HG02798 (cell line): ENCODE measurements around the gene CLUH.

Experiments used
- ATAC-seq: cut with Tn5 transposase; IDR thresholded peaks from one replicate; pipeline ENCODE4 v1.9.1; 2021; ENCODE audit warnings: mild to moderate bottlenecking; ENCODE audit not compliant: unreplicated experiment, poor library complexity

The CLUH gene

DNA sequence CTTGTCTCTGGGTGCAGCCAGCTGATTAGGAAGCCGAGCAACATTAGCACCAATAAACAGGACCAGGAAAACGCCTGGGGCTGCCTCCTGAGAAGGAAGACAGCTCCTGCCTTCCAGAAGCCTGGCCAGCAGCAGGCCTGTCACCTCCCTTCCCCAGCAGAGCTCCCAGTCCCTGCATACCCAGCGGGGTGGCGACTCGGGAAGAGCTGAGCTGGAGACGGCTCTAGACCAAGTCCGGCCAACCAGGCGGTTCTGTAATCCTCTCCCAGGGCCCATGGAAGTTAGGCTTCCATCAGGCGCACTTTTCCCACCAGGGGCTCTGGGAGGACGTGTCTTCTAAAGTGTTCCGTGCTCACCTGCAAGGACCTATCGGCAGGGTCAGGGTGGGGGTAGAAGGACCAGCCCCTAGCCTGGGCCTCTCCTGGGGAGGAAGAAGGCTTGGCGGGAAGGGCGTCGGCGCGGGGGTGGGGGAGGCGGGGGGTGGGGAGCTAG, 12.0 kb upstream of the CLUH start:
- ATAC-seq: no peak

DNA sequence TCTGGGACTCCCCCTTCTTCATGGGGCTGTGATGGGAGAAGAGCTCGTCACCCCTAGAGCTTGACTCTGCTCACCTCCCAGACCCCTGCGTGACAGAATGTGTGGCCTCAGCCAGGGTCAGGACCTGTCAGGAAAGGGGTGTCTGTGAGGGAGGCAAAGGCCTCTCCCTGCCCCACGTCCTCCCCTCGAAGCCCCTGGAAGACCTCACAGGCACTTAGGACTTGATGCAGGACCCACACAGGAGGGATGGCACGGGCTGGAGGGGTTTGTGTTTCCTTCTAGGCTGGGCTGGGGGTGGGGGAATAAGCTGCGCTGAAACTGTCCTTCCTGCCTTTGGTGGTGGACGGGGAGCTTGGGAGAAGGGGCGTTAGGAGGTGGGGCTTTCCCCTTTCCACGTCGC, 11.0 kb upstream of the CLUH start:
- no peak for ATAC-seq

DNA sequence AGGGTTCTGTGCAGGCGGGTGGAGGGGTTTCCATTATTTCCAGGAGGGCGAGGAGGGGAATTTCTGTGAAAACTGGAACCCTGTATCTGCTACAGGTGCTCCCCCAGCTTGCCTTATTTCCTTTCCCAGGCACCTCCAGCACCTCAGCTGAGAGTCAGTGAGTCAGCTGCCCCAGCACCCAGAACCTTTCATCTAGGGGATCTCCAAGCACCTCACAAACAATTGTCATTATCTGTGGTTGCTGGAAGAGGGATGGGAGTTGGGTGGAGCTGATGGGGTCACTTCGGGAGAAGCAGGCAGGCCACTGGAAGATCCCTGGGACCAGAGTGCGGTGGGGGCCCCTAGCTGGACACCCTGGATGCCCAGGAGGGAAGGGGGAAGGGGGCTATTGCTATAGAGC, 10.0 kb upstream of the CLUH start:
- ATAC-seq: no peak

DNA sequence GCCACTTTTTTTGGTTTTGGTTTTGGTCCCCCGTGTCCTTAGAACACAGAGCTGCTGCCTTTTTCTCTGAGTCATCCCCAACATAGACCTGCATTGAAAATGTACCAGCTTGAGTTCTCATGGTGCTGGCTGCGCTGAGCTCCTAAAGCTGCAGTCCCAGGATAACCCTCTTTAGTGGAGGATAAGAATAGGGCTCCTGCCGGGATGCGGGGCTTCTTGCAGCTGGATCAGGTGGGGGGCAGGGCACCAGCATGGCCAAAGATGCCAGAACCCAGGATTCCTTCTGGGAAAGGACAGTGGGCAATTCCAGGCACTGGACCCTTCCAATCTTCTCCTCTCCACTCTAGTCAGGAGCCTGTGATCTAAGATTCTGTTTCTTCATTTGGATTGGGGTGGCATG, 8.3 kb upstream of the CLUH start:
- no peak for ATAC-seq

DNA sequence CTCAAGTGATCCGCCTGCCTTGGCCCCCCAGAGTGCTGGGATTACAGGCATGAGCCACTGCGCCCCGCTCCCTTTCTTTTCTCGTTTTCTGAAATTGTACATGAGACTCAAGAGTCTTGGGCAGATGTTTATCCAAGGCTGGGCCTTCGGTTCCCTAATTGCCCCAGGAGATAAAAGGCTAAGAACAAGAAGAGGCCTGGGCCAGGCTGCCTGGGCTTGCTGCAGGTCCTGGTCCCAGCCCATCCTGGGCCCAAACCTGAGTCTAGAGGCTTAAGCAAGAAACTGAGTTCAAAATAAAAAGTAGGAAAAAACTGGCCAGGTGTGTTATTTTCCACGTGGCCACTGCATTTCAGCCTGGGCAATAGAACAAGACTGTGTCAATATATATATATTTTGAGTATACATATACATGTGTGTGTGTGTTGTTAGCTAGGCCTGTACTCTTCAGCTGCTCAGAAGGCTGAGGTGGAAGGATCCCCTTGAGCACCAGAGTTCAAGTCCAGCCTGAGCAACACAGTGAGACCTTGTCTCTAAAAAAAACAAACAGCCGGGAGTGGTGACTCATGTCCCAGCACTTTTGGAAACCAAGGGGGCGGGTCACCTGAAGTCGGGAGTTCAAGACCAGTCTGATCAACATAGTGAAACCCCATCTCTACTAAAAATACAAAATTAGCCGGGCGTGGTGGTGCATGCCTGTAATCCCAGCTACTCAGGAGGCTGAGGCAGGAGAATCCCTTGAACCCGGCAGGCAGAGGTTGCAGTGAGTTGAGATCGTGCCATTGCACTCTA, 6.8 kb upstream of the CLUH start:
- ATAC-seq: no peak

DNA sequence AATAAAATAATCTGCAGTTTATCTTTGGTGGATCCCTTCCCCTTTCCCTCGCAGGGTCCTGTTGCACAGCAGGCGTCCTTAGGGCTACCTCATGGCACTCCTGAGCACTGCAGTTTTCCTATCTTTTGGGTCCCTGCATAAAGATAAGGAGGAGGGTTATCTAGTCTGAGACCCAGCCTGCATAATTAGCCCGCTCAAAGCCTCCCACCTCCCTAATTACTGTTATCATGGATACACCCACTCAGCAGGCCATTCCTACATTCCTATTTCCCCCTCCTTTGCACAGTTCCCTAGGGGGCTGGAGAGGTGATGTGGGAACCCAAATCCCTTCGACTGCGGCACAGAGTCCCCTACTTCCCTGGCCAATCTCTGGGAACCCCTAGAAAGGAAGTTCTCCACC, 5.1 kb upstream of the CLUH start:
- no peak for ATAC-seq

DNA sequence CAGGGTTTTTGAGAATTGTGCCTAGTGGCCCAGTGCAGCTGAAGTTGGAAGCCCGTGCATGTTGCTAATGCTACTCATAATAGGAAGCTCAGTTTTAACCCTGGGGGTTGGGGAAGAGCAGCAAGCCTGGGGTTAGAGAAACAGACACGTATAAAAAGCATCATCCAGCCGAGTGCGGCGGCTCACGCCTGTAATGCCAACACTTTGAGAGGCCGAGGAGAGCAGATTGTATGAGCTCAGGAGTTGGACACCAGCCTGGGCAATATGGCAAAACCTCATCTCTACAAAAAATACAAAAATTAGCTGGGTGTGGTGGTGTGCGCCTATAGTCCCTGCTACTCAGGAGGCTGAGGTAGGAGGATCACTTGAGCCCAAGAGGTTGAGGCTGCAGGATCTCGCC, 2.3 kb upstream of the CLUH start:
- no peak for ATAC-seq

DNA sequence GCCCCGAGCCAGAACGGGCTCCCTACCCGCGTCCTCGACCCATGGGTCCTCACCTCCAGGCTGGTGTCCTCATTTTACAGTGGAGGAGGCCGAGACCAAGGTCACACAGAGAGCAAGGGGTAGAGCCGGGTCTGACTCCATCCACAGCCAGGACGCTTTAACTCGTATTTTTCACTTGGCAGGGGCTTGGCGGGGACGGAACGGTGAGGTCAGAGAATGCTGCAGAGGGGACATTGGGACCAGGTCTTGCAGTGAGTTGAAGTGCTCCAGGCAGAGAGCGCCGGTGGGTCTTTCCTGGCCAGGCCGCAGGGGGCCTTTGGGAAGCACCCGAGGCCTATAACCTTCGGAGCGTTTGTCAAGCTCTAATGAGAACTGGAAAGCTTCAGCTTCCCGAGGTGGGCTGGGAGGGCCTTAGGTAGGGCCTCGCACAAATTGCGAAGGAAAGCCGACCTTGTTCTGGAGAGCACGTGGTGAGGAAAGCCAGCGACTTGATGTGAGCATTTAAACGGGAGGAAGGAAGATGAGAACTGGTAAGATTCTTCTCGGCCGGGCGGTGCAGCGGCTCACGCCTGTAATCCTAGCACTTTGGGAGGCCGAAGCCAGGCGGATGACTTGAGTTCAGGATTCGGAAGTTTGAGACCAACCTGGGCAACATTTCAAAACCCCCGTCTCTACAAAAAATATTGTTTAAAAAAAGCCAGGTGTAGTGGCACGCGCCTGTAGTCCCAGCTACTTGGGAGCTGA, 908 bp upstream of the CLUH start:
- no peak for ATAC-seq

DNA sequence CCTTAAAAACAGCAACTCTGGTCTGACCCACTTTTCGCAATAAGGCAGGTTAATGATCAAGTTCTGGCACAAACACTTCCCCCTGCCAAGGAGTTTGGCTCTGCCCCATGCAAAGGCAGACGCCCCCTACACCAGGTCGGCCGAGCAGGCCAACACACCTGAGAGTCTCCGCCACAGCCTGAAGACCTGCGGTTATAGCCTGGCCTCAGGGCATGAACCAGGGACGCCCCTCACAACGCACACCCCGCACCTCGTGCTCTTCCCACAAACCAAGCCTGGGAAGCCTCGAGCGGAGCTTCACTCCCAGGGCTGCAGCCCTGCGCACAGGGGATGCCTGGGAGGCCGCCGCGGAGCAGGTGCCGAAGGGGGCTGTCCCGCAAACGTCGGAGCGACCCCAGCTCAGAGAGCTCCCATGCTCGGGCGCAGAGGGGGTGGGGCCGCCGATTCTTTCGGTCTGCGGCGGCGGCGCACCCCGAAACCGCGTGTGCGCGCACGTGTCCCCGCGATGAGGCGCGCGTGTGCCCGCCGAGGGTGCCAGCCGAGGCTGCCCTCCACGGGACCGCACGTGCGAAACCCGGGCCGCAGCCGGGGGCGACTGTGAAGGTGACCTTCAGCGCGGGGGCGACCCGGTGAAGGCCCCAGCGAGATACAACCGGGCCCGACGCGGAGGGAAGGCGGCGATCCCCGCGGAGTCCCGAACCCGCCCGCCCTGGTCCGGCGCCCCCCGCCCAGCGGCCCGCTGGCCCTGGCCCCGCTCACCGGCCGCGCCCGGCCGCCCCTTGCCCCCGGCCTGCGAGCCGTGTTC, 559 bp downstream of the CLUH start:
- peak; percentile 26 for ATAC-seq

DNA sequence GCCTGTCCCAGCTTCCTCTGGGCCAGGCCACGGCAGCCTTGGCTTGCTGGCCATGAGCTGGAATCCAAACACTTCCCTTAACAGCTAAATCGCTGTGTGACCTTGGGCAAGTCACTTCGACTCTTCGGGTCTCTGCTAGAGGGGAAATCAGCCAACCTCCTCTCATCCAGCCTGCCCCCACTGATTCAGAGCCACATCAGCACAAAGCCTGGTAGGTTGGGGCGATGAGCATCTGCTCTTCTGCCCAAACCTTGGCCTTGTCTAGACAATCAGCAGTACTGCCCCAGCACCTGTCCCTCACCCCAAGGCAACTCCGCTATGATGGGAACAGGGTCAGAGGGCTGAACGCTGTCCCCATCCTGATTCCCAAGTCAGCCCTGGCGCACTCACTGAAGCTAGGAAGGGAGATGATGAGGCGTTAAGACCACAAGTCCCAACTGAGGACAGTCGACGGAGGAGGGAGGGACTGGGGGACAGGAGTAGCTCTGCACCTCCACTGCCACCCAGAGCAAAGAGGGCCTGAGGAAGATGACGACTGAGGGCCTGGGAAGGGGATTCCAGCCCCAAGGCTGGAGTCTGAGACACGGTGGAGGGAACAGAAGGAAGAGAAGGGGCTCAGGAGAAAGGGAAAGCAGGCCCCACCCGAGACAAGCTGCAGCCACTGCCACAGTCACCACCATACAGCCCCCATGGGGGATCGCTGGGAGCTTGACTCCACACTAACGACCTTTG, 1.3 kb downstream of the CLUH start:
- no peak for ATAC-seq

DNA sequence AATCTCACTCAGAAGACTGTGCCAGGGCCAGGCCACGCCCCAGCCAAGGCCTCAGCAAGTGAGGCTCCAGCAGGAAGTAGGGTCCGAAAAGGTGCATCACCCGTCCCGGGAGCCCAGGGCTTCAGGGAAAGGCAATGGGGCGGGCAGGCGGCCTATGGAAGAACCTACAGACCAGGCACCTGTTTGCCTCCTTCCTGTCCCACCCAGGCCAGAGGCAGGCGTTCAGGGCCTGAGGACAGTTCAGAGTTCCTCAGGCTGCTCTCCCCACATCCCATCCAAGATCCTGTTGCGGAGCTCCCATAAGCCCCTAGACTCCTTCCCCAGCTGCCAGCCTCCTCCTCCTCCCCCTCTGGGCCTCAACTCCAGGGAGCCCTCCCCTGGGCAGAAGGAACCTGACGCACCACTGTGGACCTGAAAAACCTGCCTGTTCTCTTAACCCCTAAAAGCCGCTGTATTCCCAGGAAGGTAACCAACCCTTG, 2.3 kb downstream of the CLUH start:
- peak; percentile 22 for ATAC-seq

DNA sequence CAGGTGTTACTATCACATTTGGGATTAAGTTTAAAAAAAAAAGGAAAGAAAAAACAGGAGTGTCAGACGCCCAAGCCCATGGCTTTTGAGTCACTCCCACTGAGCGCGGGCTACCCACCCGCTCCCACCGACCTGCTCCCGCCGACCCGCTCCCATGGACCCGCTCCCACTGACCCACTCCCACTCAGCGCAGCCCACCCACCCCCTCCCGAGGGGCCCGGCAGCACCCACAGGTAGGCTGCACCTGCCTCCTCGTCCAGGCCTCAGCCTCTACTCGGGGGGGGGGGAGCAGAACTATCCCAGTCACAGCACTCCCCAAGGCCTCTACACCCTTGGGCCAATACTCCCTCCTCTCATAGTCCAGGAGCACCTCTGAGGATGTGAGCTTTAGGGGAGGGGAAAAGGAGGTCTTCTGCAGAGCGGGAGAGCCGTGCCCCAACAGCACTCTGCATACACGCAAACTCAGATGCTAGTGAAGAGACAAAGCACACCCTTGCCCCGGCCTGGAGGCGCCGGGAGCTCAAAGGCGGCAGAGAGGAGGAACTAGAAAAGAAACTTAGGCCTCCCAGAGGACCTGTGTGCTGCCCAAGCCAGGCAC, 2.9 kb downstream of the CLUH start:
- no peak for ATAC-seq

DNA sequence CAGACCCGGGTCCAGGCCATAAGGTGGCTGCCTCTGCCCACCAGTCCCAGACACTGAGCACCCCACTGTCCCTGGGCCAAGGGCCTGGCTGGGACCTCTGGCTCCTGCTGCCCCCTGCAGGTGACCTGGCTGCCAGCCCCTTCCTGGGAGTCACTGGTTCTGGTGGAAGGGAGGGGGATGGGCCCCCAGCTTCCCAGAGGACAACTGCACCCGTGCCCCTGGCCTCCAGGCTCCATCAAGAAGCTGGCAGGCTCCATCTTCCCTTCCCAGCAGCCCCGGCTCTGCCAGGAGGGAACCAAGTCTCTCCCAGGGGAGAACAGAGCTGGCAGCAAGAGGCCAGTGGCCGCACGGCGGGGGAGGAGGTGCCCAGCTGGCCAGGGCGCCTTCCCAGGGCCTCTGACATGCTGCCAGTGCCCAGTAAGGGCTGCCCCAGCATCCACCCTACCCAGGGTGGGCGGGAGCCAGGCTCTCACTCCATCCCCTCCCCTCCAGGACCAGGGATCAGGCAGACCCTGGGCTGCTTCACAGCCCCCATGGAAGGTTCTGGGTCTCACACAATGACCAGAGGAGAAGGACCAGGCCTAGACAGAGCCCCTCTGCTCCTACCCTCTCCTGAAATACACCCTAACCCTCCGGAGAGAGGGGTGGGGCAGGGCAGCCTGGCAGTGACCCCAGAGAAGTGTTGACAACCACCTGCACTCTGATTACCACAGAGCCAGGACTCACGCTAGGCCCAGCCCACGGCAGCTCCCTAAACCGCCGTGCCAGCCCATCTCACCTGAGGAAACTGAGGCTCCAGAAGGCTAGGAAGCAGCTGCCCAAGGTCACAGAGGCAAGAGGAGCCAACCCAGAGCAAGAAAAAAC, 3.6 kb downstream of the CLUH start:
- ATAC-seq: no peak

DNA sequence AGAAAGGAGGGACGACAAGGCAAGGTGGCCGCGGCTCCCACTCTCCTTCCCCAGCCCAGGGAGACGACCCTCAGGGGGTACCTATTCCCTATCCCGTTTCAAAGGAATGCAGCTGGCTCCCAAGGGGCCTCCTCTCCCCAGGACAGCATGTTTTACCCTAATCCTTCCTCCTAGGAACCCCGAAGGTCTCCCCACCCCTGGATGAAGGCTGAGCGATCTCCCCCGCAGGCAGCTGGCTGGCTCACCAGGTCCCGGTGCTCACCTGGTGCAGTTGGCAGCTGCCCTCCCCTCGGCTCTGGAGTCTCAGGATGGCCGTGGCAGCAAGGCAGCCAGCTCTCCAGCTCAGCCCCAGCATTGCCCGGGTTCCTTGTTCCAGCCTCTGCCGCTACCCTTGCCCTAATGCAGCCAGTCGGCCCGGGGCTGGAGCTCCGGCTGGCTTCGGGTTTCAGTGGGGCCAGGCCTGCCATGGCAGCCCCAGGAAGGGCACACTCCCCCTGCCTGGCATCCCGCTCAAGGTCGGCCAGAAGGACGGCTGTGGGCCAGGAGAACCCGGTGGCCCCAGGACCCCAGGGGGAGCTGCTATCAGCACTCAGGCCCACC, 4.6 kb downstream of the CLUH start:
- ATAC-seq: no peak

DNA sequence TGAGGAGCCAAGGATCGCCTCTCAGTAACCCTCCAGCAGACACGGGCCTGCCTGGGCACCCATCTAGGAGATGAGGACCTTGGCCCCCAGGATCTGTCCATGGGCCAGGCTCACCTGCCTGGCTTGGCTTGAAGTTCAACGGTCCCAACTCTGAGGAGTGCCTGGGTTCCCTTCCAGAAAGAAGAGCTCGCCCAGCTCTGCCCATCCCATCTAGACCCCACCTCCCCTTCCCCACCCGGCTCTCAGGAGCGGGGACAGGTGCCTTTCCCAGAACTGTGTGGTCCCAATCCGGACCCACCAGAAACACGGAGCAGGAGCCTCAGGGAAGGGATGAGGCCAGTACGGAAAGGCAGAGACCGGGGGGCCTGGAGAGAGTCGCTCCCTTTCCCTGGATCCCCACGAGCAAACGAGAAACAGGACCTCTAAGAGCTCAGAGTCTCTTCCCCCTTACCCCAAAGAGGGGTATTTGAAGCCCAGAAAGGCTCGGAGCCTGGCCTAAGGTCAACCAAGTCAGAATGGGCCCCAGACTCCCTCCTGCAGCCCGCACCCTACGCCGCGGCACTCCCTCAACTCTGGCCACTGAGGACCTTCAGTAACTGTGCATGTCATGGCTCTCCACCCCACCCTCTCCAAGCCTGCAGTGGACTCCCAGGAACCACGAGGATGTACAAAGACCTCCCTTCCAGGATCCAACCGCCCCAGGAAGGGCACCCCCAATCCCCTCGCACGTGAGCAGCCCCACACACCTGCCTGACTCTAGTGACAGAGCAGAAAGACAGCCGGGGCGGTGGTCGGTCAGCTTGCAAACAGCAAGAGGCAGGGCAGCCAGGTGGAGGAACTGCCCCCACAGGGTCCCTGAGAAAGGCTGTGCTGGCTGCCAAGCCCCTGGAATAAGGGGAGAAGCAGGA, 5.4 kb downstream of the CLUH start:
- ATAC-seq: no peak

DNA sequence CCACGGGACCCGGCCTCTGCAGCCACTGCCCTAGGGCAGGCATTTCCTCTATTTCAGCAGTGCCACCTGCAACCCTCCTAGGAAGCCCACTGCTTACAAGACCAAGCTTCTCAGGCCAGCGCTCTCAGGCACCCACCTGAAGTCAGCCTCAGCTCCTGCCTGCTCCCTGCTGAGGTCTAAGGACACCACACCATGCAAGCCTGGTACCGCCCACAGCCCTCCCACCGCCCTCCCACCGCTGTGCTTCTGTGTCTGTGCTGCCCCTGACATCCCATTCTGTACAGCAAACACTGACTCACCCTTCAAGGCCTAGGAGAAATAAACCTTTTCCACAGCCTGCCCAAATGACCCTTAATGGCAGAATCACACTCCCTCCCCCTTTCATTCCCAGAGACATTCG, 6.3 kb downstream of the CLUH start:
- no peak for ATAC-seq

DNA sequence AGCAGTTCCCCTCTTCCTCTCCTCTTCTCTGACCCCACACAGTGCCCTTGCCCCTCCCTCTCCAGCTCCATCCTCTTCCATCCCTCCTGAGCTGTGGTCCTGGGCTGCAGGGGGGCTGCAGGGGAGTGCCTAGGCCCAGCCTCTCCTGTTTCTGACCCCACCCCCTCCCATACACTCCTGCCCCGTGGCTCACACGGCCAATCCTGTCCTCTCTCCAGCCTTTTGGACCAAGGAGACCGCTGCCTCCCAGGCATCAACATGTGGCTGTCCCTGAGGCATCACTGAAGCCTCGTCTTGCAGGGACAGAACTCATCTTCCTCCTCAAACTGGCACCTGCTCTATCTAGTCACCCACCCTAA, 6.7 kb downstream of the CLUH start:
- ATAC-seq: no peak
